HCT116 (cell line): ENCODE results near the gene ACSF2. TPM values are rescaled to one million over a fixed set of nuclear protein-coding genes. Genes with fewer than 3 reads are reported as not detected.

Experiments
- ATAC-seq: fragments of 200-7000 bp; cut with Tn5 transposase; 2 replicates; pipeline ENCODE4 v1.9.1; 2020; ENCODE audit warnings: mild to moderate bottlenecking, moderate library complexity
- BruUV-seq: library from RNA; stranded (reverse); fragments of 400-500 nt; replicated peaks from 2 replicates; lab custom pipeline; 2021; lab: Mats Ljungman, UMichigan
- CTCF ChIA-PET: fragments of 300-600 bp; sonication (Branson Sonifier 250); formaldehyde crosslinking; loops from one replicate; lab custom pipeline; 2021; ENCODE audit warnings: antibody characterized with exemption; lab: Charles Lee
- POLR2A ChIA-PET: fragments of 300-600, 350-600 bp; sonication (Branson Sonifier 250); formaldehyde crosslinking; loops from one replicate; lab custom pipeline; 2021; ENCODE audit warnings: antibody characterized with exemption; lab: Charles Lee
- RAD21 ChIA-PET, 2 experiments: fragments of 300-600 bp; sonication (Branson Sonifier 250); formaldehyde crosslinking; loops; one replicate each; lab custom pipeline; 2023; ENCODE audit warnings: low total read pairs in 2 of 2; ENCODE audit not compliant: uncharacterized antibody in 2 of 2, unreplicated experiment in 2 of 2, low non-redundant PET in 1 of 2; lab: Charles Lee
- DNase-seq: peaks from one replicate; pipeline ENCODE4 v3.0.0-alpha.2; 2010; ENCODE audit warnings: low read depth, low spot score
- H2AFZ ChIP-seq: fragments of 200-600 bp; shearing (Covaris generic), sonication (generic); 2 replicates; pipeline ENCODE4 v1.6.1; 2017; ENCODE audit warnings: low read depth, mixed run types, mixed read lengths, antibody characterized with exemption, low read length; ENCODE audit not compliant: poor library complexity, severe bottlenecking
- H3K27ac ChIP-seq: 2 replicates; pipeline ENCODE4 v1.5.1; 2012; ENCODE audit warnings: low read depth, low read length
- H3K27me3 ChIP-seq: fragments of 200-600 bp; sonication (generic); 2 replicates; pipeline ENCODE4 v1.6.1; 2016; ENCODE audit warnings: mixed run types, low read length, mixed read lengths; ENCODE audit not compliant: insufficient read depth
- H3K36me3 ChIP-seq, 2 experiments: fragments of 200-500 bp in 1 of 2; fragments of 200-600 bp in 1 of 2; sonication (Bioruptor generic) in 1 of 2; sonication (generic) in 1 of 2; 2 replicates each; pipeline versions ENCODE4 v1.5.1 to v1.6.1; 2014 to 2016; ENCODE audit warnings: low read length in 2 of 2, inconsistent platforms in 1 of 2, mixed read lengths in 1 of 2, mixed run types in 1 of 2; ENCODE audit not compliant: insufficient read depth in 2 of 2, control insufficient read depth in 1 of 2
- H3K4me1 ChIP-seq, 2 experiments: fragments of 200-600 bp in 1 of 2; sonication (generic) in 1 of 2; 2 replicates each; pipeline versions ENCODE4 v1.5.1 to v1.6.1; 2012 to 2017; ENCODE audit warnings: low read length in 2 of 2, inconsistent platforms in 1 of 2, mild to moderate bottlenecking in 1 of 2, mixed read lengths in 1 of 2, mixed run types in 1 of 2, moderate library complexity in 1 of 2; ENCODE audit not compliant: insufficient read depth in 2 of 2, control insufficient read depth in 1 of 2
- H3K4me2 ChIP-seq: fragments of 200-600 bp; sonication (generic); 2 replicates; pipeline ENCODE4 v1.6.1; 2017; ENCODE audit warnings: mixed run types, low read length, mixed read lengths
- H3K4me3 ChIP-seq, 2 experiments: fragments of 200-600 bp in 1 of 2; sonication (generic) in 1 of 2; replicated peaks in 1 of 2; 2 replicates each; pipeline ENCODE4 v1.5.1; 2011 to 2016; ENCODE audit warnings: low read length in 2 of 2, control low read depth in 1 of 2, low read depth in 1 of 2, mild to moderate bottlenecking in 1 of 2, mixed read lengths in 1 of 2, mixed run types in 1 of 2
- H3K79me2 ChIP-seq: fragments of 200-600 bp; sonication (generic); 2 replicates; pipeline ENCODE4 v1.6.1; 2017; ENCODE audit warnings: mild to moderate bottlenecking, mixed run types, low read length, moderate library complexity, mixed read lengths; ENCODE audit not compliant: insufficient read depth
- H3K9ac ChIP-seq: fragments of 200-600 bp; sonication (generic); 2 replicates; pipeline ENCODE4 v1.6.1; 2016; ENCODE audit warnings: low read length, mixed read lengths
- H3K9me2 ChIP-seq: fragments of 200-600 bp; sonication (generic), shearing (Covaris generic); 2 replicates; pipeline ENCODE4 v1.6.1; 2017; ENCODE audit warnings: mixed run types, mild to moderate bottlenecking, moderate library complexity; ENCODE audit not compliant: insufficient read depth
- H3K9me3 ChIP-seq, 2 experiments: fragments of 200-500 bp in 1 of 2; fragments of 200-600 bp in 1 of 2; sonication (Bioruptor generic) in 1 of 2; sonication (generic) in 1 of 2; 2 replicates each; pipeline ENCODE4 v1.6.1; 2014 to 2017; ENCODE audit warnings: low read length in 2 of 2, mixed read lengths in 2 of 2, inconsistent platforms in 1 of 2, low read depth in 1 of 2, mild to moderate bottlenecking in 1 of 2, mixed run types in 1 of 2, moderate library complexity in 1 of 2; ENCODE audit not compliant: control insufficient read depth in 1 of 2, insufficient read depth in 1 of 2
- H4K20me1 ChIP-seq: fragments of 200-600 bp; sonication (generic), shearing (Covaris generic); 2 replicates; pipeline ENCODE4 v1.6.1; 2017; ENCODE audit warnings: mixed run types, mild to moderate bottlenecking, moderate library complexity; ENCODE audit not compliant: insufficient read depth
- CBX3 ChIP-seq: IDR thresholded peaks from 2 replicates; pipeline ENCODE4 v1.6.1; 2012; ENCODE audit warnings: low read depth
- CEBPB ChIP-seq: IDR thresholded peaks from 2 replicates; pipeline ENCODE4 v1.6.1; 2012; ENCODE audit warnings: low read depth
- ELF1 ChIP-seq: IDR thresholded peaks from 2 replicates; pipeline ENCODE4 v1.6.1; 2012; ENCODE audit warnings: low read depth, borderline replicate concordance
- EZH2 ChIP-seq: fragments of 200-600 bp; sonication (generic); IDR thresholded peaks from 2 replicates; pipeline ENCODE4 v1.6.1; 2017; ENCODE audit warnings: antibody characterized with exemption, mixed run types
- EZH2phosphoT487 ChIP-seq: fragments of 200-600 bp; IDR thresholded peaks from 2 replicates; pipeline ENCODE4 v1.6.1; 2018; ENCODE audit warnings: antibody characterized with exemption, borderline replicate concordance
- FOSL1 ChIP-seq: IDR thresholded peaks from 2 replicates; pipeline ENCODE4 v1.6.1; 2012; ENCODE audit warnings: low read depth
- JUND ChIP-seq: IDR thresholded peaks from 2 replicates; pipeline ENCODE4 v1.6.1; 2012
- POLR2A ChIP-seq: IDR thresholded peaks from 2 replicates; pipeline ENCODE4 v1.7.0; 2011; ENCODE audit warnings: borderline replicate concordance; ENCODE audit not compliant: insufficient read depth, insufficient read length; ENCODE audit errors: extremely low read depth
- POLR2AphosphoS5 ChIP-seq: IDR thresholded peaks from 2 replicates; pipeline ENCODE4 v1.6.1; 2011; ENCODE audit warnings: mild to moderate bottlenecking, low read depth, low read length, moderate library complexity
- RAD21 ChIP-seq: IDR thresholded peaks from 2 replicates; pipeline ENCODE4 v1.6.1; 2012; ENCODE audit warnings: low read depth, mild to moderate bottlenecking
- SIN3A ChIP-seq: IDR thresholded peaks from 2 replicates; pipeline ENCODE4 v1.6.1; 2012; ENCODE audit warnings: low read depth
- SP1 ChIP-seq: IDR thresholded peaks from 2 replicates; pipeline ENCODE4 v1.6.1; 2012; ENCODE audit warnings: low read depth
- SRF ChIP-seq: IDR thresholded peaks from 2 replicates; pipeline ENCODE4 v1.6.1; 2012; ENCODE audit warnings: low read depth
- TCF7L2 ChIP-seq: IDR thresholded peaks from 2 replicates; pipeline ENCODE4 v1.7.0; 2011; ENCODE audit warnings: borderline replicate concordance, inconsistent platforms; ENCODE audit not compliant: insufficient read depth, insufficient read length; ENCODE audit errors: extremely low read depth
- YY1 ChIP-seq: IDR thresholded peaks from 2 replicates; pipeline ENCODE4 v1.6.1; 2011; ENCODE audit warnings: low read length, low read depth, moderate library complexity, mild to moderate bottlenecking; ENCODE audit not compliant: insufficient replicate concordance; ENCODE audit errors: extremely low read depth
- ZFX ChIP-seq: fragments of 450-650 bp; IDR thresholded peaks from 2 replicates; pipeline ENCODE4 v1.6.1; 2017
- ZNF274 ChIP-seq: fragments of 200-500 bp; sonication (Bioruptor generic); IDR thresholded peaks from 2 replicates; pipeline ENCODE4 v1.6.1; 2014; ENCODE audit warnings: mild to moderate bottlenecking, low read depth, low read length, inconsistent platforms
- intact Hi-C: fragments of 100-400 bp; cut with micrococcal nuclease; formaldehyde crosslinking; loops from 2 replicates; pipeline ENCODE4 v1.10.0; 2022
- total RNA-seq: library from RNA; stranded (reverse); gene quantifications from one replicate; pipeline ENCODE4 v1.2.1, GENCODE V29; 2021; ENCODE audit not compliant: unreplicated experiment
- TF ChIP-seq, protein P1 (sequence below), 3 experiments: fragments of 200-600 bp in 1 of 3; sonication (generic) in 1 of 3; IDR thresholded peaks in 2 of 3; conservative IDR thresholded peaks in 1 of 3; 2 replicates each; pipeline ENCODE4 v1.5.1; 2012 to 2017; ENCODE audit warnings: low read depth in 2 of 3, low read length in 2 of 3, antibody characterized with exemption in 1 of 3, borderline replicate concordance in 1 of 3, control low read depth in 1 of 3, mild to moderate bottlenecking in 1 of 3, mixed read lengths in 1 of 3, mixed run types in 1 of 3, moderate library complexity in 1 of 3; ENCODE audit not compliant: insufficient read depth in 1 of 3
- TF ChIP-seq, protein P2 (sequence below): IDR thresholded peaks from 2 replicates; pipeline ENCODE4 v1.6.1; 2012; ENCODE audit warnings: low read depth
- TF ChIP-seq, protein P3 (sequence below): IDR thresholded peaks from 2 replicates; pipeline ENCODE4 v1.6.1; 2011; ENCODE audit warnings: mild to moderate bottlenecking, low read length, moderate library complexity; ENCODE audit not compliant: insufficient replicate concordance; ENCODE audit errors: extremely low read depth

ACSF2 gene
- total RNA-seq, 1 experiment from 2014 or later = 52.4 TPM

DNA sequence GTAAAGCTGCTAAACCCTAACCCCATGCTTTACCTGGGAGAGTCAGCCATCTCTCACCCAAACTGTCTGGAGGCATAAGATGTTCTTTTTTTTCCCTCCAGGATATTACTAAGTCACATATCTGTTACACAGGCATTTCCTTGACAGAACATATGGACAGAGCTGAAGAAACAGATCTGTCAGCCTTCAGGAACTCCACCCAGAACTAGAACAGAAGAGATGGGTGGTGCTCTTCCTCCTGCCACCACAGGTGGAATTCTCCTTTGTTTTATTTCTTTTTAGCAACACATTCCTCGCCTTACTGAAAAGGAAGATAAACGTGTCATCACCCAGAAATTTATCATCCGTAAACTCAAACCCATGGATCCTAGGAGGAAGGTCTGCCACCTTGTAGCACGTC lies 91.0 kb downstream of the ACSF2 start:
- Histone ChIP-seq H3K27ac (no peak overlapping the region), H3K9me2 (no peaks in the 10 kb centered on the region), H4K20me1 (no peaks in the 10 kb centered on the region), H3K9me3 (no peaks in the 10 kb centered on the region), H3K4me1 (peaks cover 0 to 6% of the 10 kb centered on the region in 2 experiments; a peak in 1 of 4 replicates), H3K27me3 (no peaks in the 10 kb centered on the region), H3K4me2 (no peak overlapping the region), H2AFZ (no peak overlapping the region), H3K9ac (no peak overlapping the region), H3K36me3 (no peaks in the 10 kb centered on the region), H3K4me3 (no peak overlapping the region), H3K79me2 (no peaks in the 10 kb centered on the region)
- no TSS peak for BruUV-seq
- ChIA-PET CTCF (interaction anchor here (0.8 kb wide), 1 partner anchor 15 kb away, joined by 3 read pairs; no protein-coding TSS in a partner anchor), POLR2A (no interaction called here), RAD21 (no interaction called here)
- ATAC-seq = no peak
- no peak for DNase-seq
- TF ChIP-seq, protein P1, sequence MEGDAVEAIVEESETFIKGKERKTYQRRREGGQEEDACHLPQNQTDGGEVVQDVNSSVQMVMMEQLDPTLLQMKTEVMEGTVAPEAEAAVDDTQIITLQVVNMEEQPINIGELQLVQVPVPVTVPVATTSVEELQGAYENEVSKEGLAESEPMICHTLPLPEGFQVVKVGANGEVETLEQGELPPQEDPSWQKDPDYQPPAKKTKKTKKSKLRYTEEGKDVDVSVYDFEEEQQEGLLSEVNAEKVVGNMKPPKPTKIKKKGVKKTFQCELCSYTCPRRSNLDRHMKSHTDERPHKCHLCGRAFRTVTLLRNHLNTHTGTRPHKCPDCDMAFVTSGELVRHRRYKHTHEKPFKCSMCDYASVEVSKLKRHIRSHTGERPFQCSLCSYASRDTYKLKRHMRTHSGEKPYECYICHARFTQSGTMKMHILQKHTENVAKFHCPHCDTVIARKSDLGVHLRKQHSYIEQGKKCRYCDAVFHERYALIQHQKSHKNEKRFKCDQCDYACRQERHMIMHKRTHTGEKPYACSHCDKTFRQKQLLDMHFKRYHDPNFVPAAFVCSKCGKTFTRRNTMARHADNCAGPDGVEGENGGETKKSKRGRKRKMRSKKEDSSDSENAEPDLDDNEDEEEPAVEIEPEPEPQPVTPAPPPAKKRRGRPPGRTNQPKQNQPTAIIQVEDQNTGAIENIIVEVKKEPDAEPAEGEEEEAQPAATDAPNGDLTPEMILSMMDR (IDR thresholded peaks at IDR 0.05 in 2 of 3, conservative IDR thresholded peaks at IDR 0.05 in 1 of 3; ENCODE audit: borderline replicate concordance in 1 of 3, insufficient read depth in 1 of 3, low read depth in 2 of 3, low read length in 2 of 3) = no peak
- TF ChIP-seq ZNF274 (no peak), EZH2 (no peak), CBX3 (no peak), ELF1 (no peak), TCF7L2 (no peak), JUND (no peak), YY1 (no peak), POLR2A (no peak), SRF (no peak), SIN3A (no peak), CEBPB (no peak), POLR2AphosphoS5 (no peak), SP1 (no peak), FOSL1 (no peak), ZFX (no peak), RAD21 (no peak), EZH2phosphoT487 (no peak)
- TF ChIP-seq, protein P2, sequence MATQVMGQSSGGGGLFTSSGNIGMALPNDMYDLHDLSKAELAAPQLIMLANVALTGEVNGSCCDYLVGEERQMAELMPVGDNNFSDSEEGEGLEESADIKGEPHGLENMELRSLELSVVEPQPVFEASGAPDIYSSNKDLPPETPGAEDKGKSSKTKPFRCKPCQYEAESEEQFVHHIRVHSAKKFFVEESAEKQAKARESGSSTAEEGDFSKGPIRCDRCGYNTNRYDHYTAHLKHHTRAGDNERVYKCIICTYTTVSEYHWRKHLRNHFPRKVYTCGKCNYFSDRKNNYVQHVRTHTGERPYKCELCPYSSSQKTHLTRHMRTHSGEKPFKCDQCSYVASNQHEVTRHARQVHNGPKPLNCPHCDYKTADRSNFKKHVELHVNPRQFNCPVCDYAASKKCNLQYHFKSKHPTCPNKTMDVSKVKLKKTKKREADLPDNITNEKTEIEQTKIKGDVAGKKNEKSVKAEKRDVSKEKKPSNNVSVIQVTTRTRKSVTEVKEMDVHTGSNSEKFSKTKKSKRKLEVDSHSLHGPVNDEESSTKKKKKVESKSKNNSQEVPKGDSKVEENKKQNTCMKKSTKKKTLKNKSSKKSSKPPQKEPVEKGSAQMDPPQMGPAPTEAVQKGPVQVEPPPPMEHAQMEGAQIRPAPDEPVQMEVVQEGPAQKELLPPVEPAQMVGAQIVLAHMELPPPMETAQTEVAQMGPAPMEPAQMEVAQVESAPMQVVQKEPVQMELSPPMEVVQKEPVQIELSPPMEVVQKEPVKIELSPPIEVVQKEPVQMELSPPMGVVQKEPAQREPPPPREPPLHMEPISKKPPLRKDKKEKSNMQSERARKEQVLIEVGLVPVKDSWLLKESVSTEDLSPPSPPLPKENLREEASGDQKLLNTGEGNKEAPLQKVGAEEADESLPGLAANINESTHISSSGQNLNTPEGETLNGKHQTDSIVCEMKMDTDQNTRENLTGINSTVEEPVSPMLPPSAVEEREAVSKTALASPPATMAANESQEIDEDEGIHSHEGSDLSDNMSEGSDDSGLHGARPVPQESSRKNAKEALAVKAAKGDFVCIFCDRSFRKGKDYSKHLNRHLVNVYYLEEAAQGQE = no peak
- TF ChIP-seq, protein P3, sequence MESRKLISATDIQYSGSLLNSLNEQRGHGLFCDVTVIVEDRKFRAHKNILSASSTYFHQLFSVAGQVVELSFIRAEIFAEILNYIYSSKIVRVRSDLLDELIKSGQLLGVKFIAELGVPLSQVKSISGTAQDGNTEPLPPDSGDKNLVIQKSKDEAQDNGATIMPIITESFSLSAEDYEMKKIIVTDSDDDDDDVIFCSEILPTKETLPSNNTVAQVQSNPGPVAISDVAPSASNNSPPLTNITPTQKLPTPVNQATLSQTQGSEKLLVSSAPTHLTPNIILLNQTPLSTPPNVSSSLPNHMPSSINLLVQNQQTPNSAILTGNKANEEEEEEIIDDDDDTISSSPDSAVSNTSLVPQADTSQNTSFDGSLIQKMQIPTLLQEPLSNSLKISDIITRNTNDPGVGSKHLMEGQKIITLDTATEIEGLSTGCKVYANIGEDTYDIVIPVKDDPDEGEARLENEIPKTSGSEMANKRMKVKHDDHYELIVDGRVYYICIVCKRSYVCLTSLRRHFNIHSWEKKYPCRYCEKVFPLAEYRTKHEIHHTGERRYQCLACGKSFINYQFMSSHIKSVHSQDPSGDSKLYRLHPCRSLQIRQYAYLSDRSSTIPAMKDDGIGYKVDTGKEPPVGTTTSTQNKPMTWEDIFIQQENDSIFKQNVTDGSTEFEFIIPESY = no peak
- intact Hi-C loops = no loop called here
